HG02759 (cell line): ENCODE results near the gene BUD31.
A peak's percentile ranks its signal among the peaks of the same experiment; 100 is the strongest.
"Not testable (repeated sequence)": the region's sequence is repeated elsewhere in the genome, so short reads cannot be mapped to it uniquely, and the experiment has no call there.

Source experiments
- ATAC-seq: cut with Tn5 transposase; IDR thresholded peaks from one replicate; pipeline ENCODE4 v1.9.1; 2021; ENCODE audit warnings: mild to moderate bottlenecking, moderate library complexity; ENCODE audit not compliant: unreplicated experiment

Gene BUD31

GRCh38 chr7:99380032-99380822 is 28.5 kb upstream of the BUD31 start:
- peak; percentile 41 for ATAC-seq

- ATAC-seq, result peak; percentile 83
These were observed 27.7 kb upstream of the BUD31 start for GRCh38 chr7:99380823-99381663.

GRCh38 chr7:99381664-99382075 is 27.1 kb upstream of the BUD31 start:
- ATAC-seq, result no peak

GRCh38 chr7:99383203-99383602 is 25.6 kb upstream of the BUD31 start:
- ATAC-seq, result no peak

- ATAC-seq, result no peak
These were observed 24.9 kb upstream of the BUD31 start for GRCh38 chr7:99383791-99384370.

- no peak for ATAC-seq
These were observed 24.2 kb upstream of the BUD31 start for GRCh38 chr7:99384523-99384922.

- no peak for ATAC-seq
These were observed 23.2 kb upstream of the BUD31 start for GRCh38 chr7:99385564-99385963.

GRCh38 chr7:99386584-99387238 is 22.1 kb upstream of the BUD31 start:
- ATAC-seq, result peak; percentile 50

- not testable (repeated sequence) for ATAC-seq
These were observed 21.5 kb upstream of the BUD31 start for GRCh38 chr7:99387239-99387635.

- no peak for ATAC-seq
These were observed 20.9 kb upstream of the BUD31 start for GRCh38 chr7:99387912-99388311.

- no peak for ATAC-seq
These were observed 19.0 kb upstream of the BUD31 start for GRCh38 chr7:99389772-99390171.

- no peak for ATAC-seq
These were observed 17.7 kb upstream of the BUD31 start for GRCh38 chr7:99390941-99391602.

- no peak for ATAC-seq
These were observed 16.7 kb upstream of the BUD31 start for GRCh38 chr7:99392046-99392445.

- no peak for ATAC-seq
These were observed 16.0 kb upstream of the BUD31 start for GRCh38 chr7:99392659-99393354.

GRCh38 chr7:99393355-99394187 is 15.2 kb upstream of the BUD31 start:
- no peak for ATAC-seq

- no peak for ATAC-seq
These were observed 14.6 kb upstream of the BUD31 start for GRCh38 chr7:99394188-99394502.

GRCh38 chr7:99395616-99396327 is 13.0 kb upstream of the BUD31 start:
- no peak for ATAC-seq

GRCh38 chr7:99396418-99397296 is 12.1 kb upstream of the BUD31 start:
- ATAC-seq, result no peak
